GM23248 (cell line): ENCODE results near the gene CSTF2T.

ENCODE experiments used
- EZH2 ChIP-seq: fragments of 200-600 bp; sonication (generic); IDR thresholded peaks from 2 replicates; pipeline ENCODE4 v1.6.1; 2018; ENCODE audit warnings: antibody characterized with exemption, mild to moderate bottlenecking; ENCODE audit not compliant: insufficient read depth, poor library complexity, severe bottlenecking
- EZH2phosphoT487 ChIP-seq: fragments of 200-600 bp; sonication (generic); IDR thresholded peaks from 2 replicates; pipeline ENCODE4 v1.6.1; 2018; ENCODE audit warnings: antibody characterized with exemption, moderate library complexity, mild to moderate bottlenecking, low read depth; ENCODE audit not compliant: insufficient read depth

- TF ChIP-seq EZH2 (no peak), EZH2phosphoT487 (no peak)
Observed at GRCh38 chr10:51651063-51651462, 48.3 kb downstream of the CSTF2T start.
